Neural cell (in vitro differentiated cells): Measurements from ENCODE around the gene ITGB1BP1. TPM values are rescaled to one million over a fixed set of nuclear protein-coding genes. Genes with fewer than 3 reads are reported as not detected.

Experiments
- H2AFZ ChIP-seq: fragments of 200-600, 300-800 bp; sonication (generic), shearing (Covaris generic); 2 replicates; pipeline ENCODE4 v1.6.0; 2014; ENCODE audit warnings: low read depth, mild to moderate bottlenecking, antibody characterized with exemption, low read length, moderate library complexity
- H3F3A ChIP-seq: fragments of 200-600 bp; shearing (Covaris generic); 2 replicates; pipeline ENCODE4 v1.6.1; 2016; ENCODE audit warnings: mild to moderate bottlenecking, moderate library complexity, mixed read lengths, antibody characterized with exemption, low read length; ENCODE audit not compliant: insufficient read depth, poor library complexity, severe bottlenecking
- H3K27ac ChIP-seq: fragments of 200-600, 300-800 bp; sonication (generic), shearing (Covaris generic); 2 replicates; pipeline ENCODE4 v1.5.1; 2014; ENCODE audit warnings: mild to moderate bottlenecking, low read length, moderate library complexity
- H3K27me3 ChIP-seq: fragments of 300-800, 200-600 bp; sonication (generic), shearing (Covaris generic); 2 replicates; pipeline ENCODE4 v1.6.0; 2014; ENCODE audit warnings: mild to moderate bottlenecking, low read depth, low read length, moderate library complexity; ENCODE audit not compliant: insufficient read depth
- H3K36me3 ChIP-seq: fragments of 300-800, 200-600 bp; sonication (generic), shearing (Covaris generic); 2 replicates; pipeline ENCODE4 v1.5.1; 2014; ENCODE audit warnings: mild to moderate bottlenecking, antibody characterized with exemption, low read length, moderate library complexity; ENCODE audit not compliant: insufficient read depth
- H3K4me2 ChIP-seq: fragments of 300-800, 200-600 bp; sonication (generic), shearing (Covaris generic); 2 replicates; pipeline ENCODE4 v1.6.0; 2014; ENCODE audit warnings: mild to moderate bottlenecking, low read length
- H3K4me3 ChIP-seq: fragments of 300-800, 200-600 bp; sonication (generic), shearing (Covaris generic); 2 replicates; pipeline ENCODE4 v1.5.1; 2014; ENCODE audit warnings: mild to moderate bottlenecking, low read length, moderate library complexity
- H3K79me2 ChIP-seq: fragments of 200-600 bp; shearing (Covaris generic); replicated peaks from 2 replicates; pipeline ENCODE4 v1.6.0; 2014; ENCODE audit warnings: mild to moderate bottlenecking, low read length, moderate library complexity; ENCODE audit not compliant: insufficient read depth
- H3K9ac ChIP-seq: fragments of 300-800, 200-600 bp; sonication (generic), shearing (Covaris generic); 2 replicates; pipeline ENCODE4 v1.6.1; 2016; ENCODE audit warnings: mild to moderate bottlenecking, low read length, mixed read lengths
- H3K9me2 ChIP-seq: fragments of 200-600 bp; shearing (Covaris generic); 2 replicates; pipeline ENCODE4 v1.6.1; 2016; ENCODE audit warnings: mild to moderate bottlenecking, low read length, mixed read lengths; ENCODE audit not compliant: insufficient read depth
- H3K9me3 ChIP-seq: fragments of 200-600, 300-800 bp; sonication (generic), shearing (Covaris generic); 2 replicates; pipeline ENCODE4 v1.6.1; 2016; ENCODE audit warnings: mild to moderate bottlenecking, mixed run types, low read length, moderate library complexity, mixed read lengths
- H4K20me1 ChIP-seq: fragments of 200-600 bp; shearing (Covaris generic); 2 replicates; pipeline ENCODE4 v1.6.1; 2016; ENCODE audit warnings: mild to moderate bottlenecking, mixed run types; ENCODE audit not compliant: insufficient read depth
- CTCF ChIP-seq: fragments of 450-650 bp; IDR thresholded peaks from 2 replicates; pipeline ENCODE4 v1.5.1; 2014; ENCODE audit warnings: antibody characterized with exemption, mild to moderate bottlenecking, moderate library complexity; ENCODE audit not compliant: poor library complexity, severe bottlenecking
- EP300 ChIP-seq: fragments of 450-650 bp; conservative IDR thresholded peaks from 2 replicates; pipeline ENCODE4 v1.6.1; 2014; ENCODE audit warnings: antibody characterized with exemption, mild to moderate bottlenecking, moderate library complexity; ENCODE audit not compliant: poor library complexity, severe bottlenecking
- EZH2 ChIP-seq: fragments of 200-600, 300-800 bp; shearing (Covaris generic), sonication (generic); IDR thresholded peaks from 2 replicates; pipeline ENCODE4 v1.6.1; 2014; ENCODE audit warnings: antibody characterized with exemption, low read length, borderline replicate concordance, mild to moderate bottlenecking; ENCODE audit not compliant: insufficient read depth, poor library complexity, severe bottlenecking
- MXI1 ChIP-seq: fragments of 450-650 bp; conservative IDR thresholded peaks from 2 replicates; pipeline ENCODE4 v1.6.1; 2014; ENCODE audit warnings: antibody characterized with exemption, mild to moderate bottlenecking; ENCODE audit not compliant: poor library complexity, severe bottlenecking
- POLR2AphosphoS5 ChIP-seq: IDR thresholded peaks from 2 replicates; pipeline ENCODE4 v1.6.1; 2012
- RAD21 ChIP-seq: fragments of 450-650 bp; conservative IDR thresholded peaks from 2 replicates; pipeline ENCODE4 v1.6.1; 2014; ENCODE audit warnings: antibody characterized with exemption, mild to moderate bottlenecking, moderate library complexity
- SMC3 ChIP-seq: fragments of 450-650 bp; conservative IDR thresholded peaks from 2 replicates; pipeline ENCODE4 v1.6.1; 2014; ENCODE audit warnings: antibody characterized with exemption, mild to moderate bottlenecking, moderate library complexity; ENCODE audit not compliant: poor library complexity
- TAF1 ChIP-seq: IDR thresholded peaks from 2 replicates; pipeline ENCODE4 v1.6.1; 2012; ENCODE audit warnings: low read depth
- polyA plus RNA-seq: library from polyadenylated mRNA; depleted of rRNA; stranded (reverse); fragments of >200 nt; gene quantifications from 2 replicates; pipeline ENCODE4 v1.2.3, GENCODE V29; 2014
- TF ChIP-seq, protein P1 (sequence below): IDR thresholded peaks from 2 replicates; pipeline ENCODE4 v1.6.1; 2012; ENCODE audit warnings: borderline replicate concordance

ITGB1BP1 gene
- polyA plus RNA-seq, 1 donor from 2014 or later, result 98.0 TPM

DNA sequence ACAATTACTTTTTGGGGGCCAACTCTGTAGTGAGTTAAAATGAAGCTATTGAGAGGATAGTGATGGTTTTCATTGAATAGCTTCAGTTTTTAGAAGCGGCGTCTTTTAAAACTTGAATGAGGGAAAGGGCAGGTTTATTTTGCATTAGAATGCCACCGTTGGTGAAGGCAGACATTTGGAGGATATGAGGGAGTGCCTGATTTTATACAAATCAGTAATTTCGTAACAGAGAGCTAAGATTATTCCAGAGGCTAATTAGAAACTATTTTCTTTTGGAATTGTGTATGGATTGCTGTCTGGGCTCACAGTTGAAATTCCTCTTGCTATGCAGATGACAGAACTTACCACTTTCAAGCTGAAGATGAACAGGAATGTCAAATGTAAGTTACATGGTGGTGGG lies 67.6 kb downstream of the ITGB1BP1 start:
- TF ChIP-seq TAF1 (no peak), POLR2AphosphoS5 (no peak), SMC3 (no peak), MXI1 (no peak), RAD21 (no peak), CTCF (no peak)

GRCh38 chr2:9355270-9355669 lies 68.1 kb downstream of the ITGB1BP1 start:
- Histone ChIP-seq H2AFZ (no peak overlapping the region), H3K4me3 (no peak overlapping the region), H3K27me3 (no peaks in the 10 kb centered on the region), H3K9me3 (no peaks in the 10 kb centered on the region), H3K79me2 (no peaks in the 10 kb centered on the region), H3F3A (no peaks in the 10 kb centered on the region), H3K9me2 (no peaks in the 10 kb centered on the region), H3K36me3 (peaks cover 23% of the 10 kb centered on the region), H3K27ac (no peak overlapping the region), H3K9ac (no peak overlapping the region), H4K20me1 (no peaks in the 10 kb centered on the region), H3K4me2 (no peak overlapping the region)
- TF ChIP-seq RAD21 (no peak), EP300 (no peak), SMC3 (no peak), MXI1 (no peak), TAF1 (no peak), EZH2 (no peak), CTCF (no peak), POLR2AphosphoS5 (no peak)
- TF ChIP-seq, protein P1, sequence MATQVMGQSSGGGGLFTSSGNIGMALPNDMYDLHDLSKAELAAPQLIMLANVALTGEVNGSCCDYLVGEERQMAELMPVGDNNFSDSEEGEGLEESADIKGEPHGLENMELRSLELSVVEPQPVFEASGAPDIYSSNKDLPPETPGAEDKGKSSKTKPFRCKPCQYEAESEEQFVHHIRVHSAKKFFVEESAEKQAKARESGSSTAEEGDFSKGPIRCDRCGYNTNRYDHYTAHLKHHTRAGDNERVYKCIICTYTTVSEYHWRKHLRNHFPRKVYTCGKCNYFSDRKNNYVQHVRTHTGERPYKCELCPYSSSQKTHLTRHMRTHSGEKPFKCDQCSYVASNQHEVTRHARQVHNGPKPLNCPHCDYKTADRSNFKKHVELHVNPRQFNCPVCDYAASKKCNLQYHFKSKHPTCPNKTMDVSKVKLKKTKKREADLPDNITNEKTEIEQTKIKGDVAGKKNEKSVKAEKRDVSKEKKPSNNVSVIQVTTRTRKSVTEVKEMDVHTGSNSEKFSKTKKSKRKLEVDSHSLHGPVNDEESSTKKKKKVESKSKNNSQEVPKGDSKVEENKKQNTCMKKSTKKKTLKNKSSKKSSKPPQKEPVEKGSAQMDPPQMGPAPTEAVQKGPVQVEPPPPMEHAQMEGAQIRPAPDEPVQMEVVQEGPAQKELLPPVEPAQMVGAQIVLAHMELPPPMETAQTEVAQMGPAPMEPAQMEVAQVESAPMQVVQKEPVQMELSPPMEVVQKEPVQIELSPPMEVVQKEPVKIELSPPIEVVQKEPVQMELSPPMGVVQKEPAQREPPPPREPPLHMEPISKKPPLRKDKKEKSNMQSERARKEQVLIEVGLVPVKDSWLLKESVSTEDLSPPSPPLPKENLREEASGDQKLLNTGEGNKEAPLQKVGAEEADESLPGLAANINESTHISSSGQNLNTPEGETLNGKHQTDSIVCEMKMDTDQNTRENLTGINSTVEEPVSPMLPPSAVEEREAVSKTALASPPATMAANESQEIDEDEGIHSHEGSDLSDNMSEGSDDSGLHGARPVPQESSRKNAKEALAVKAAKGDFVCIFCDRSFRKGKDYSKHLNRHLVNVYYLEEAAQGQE, result no peak

More for the DNA sequence above, 67.6 kb downstream of the ITGB1BP1 start:
- H4K20me1 ChIP-seq, result no peaks in the 10 kb centered on the region
- H3K27me3 ChIP-seq, result no peaks in the 10 kb centered on the region
- no peaks in the 10 kb centered on the region for H3F3A ChIP-seq
- peak overlapping the region; percentile 13 for H3K9ac ChIP-seq
- no peak overlapping the region for H3K4me2 ChIP-seq
- peak overlapping the region; percentile 8 for H3K27ac ChIP-seq
- H2AFZ ChIP-seq, result no peak overlapping the region
- H3K9me3 ChIP-seq, result no peaks in the 10 kb centered on the region
- H3K36me3 ChIP-seq, result peaks cover 23% of the 10 kb centered on the region
- H3K4me3 ChIP-seq, result peak overlapping the region; percentile 3
- H3K79me2 ChIP-seq, result no peaks in the 10 kb centered on the region
- no peaks in the 10 kb centered on the region for H3K9me2 ChIP-seq
